ENCODE data around the gene KAZN.
A peak's percentile ranks its signal among the peaks of the same experiment; 100 is the strongest.

The KAZN gene

GRCh38 chr1:15124362-15125100 is 526.0 kb downstream of the KAZN start:
- DNase-seq (ENCODE audit: low read depth) = no peak
- TF ChIP-seq CTCF (IDR thresholded peaks at IDR 0.05; ENCODE audit: insufficient read depth, low read depth, low read length, missing control alignments) = no peak

GRCh38 chr1:15125101-15125745 is 526.7 kb downstream of the KAZN start:
- no peak for TF ChIP-seq CTCF (IDR thresholded peaks at IDR 0.05; ENCODE audit: insufficient read depth, low read depth, low read length, missing control alignments)
- DNase-seq (ENCODE audit: low read depth) = no peak
- H3K4me3 ChIP-seq (ENCODE audit: low read depth, low read length) = no peak overlapping the region

More at GRCh38 chr1:15124362-15125100, 526.0 kb downstream of the KAZN start:
- no peak overlapping the region for H3K4me3 ChIP-seq (ENCODE audit: low read depth, low read length)

GRCh38 chr1:15128077-15128476 is 529.6 kb downstream of the KAZN start:
- no peak overlapping the region for H3K4me3 ChIP-seq (ENCODE audit: low read depth, low read length)
- TF ChIP-seq CTCF (IDR thresholded peaks at IDR 0.05; ENCODE audit: insufficient read depth, low read depth, low read length, missing control alignments) = no peak
- DNase-seq (ENCODE audit: low read depth) = no peak

- H3K4me3 ChIP-seq (ENCODE audit: low read depth, low read length) = no peak overlapping the region
- TF ChIP-seq CTCF (IDR thresholded peaks at IDR 0.05; ENCODE audit: insufficient read depth, low read depth, low read length, missing control alignments) = peak; percentile 89
Observed at GRCh38 chr1:15128520-15129313, 530.2 kb downstream of the KAZN start.

GRCh38 chr1:15129944-15130343 is 531.5 kb downstream of the KAZN start:
- no peak overlapping the region for H3K4me3 ChIP-seq (ENCODE audit: low read depth, low read length)
- no peak for TF ChIP-seq CTCF (IDR thresholded peaks at IDR 0.05; ENCODE audit: insufficient read depth, low read depth, low read length, missing control alignments)
- DNase-seq (ENCODE audit: low read depth) = no peak

More at GRCh38 chr1:15128520-15129313, 530.2 kb downstream of the KAZN start:
- peak; percentile 76 for DNase-seq (ENCODE audit: low read depth)

GRCh38 chr1:15130607-15131006 is 532.1 kb downstream of the KAZN start:
- no peak for TF ChIP-seq CTCF (IDR thresholded peaks at IDR 0.05; ENCODE audit: insufficient read depth, low read depth, low read length, missing control alignments)
- DNase-seq (ENCODE audit: low read depth) = no peak
- H3K4me3 ChIP-seq (ENCODE audit: low read depth, low read length) = no peak overlapping the region
